ENCODE measurements around the gene SLC24A3. TPM values are rescaled to one million over a fixed set of nuclear protein-coding genes. Genes with fewer than 3 reads are reported as not detected.

Gene SLC24A3
- total and polyA plus RNA-seq, 2 experiments from 2014 or later: not detected

GRCh38 chr20:19244291-19244690, 31.8 kb downstream of the SLC24A3 start:
- Histone ChIP-seq H4K20me1 (ENCODE audit: insufficient read depth) (no peaks in the 10 kb centered on the region), H3K9me3 (ENCODE audit: low read depth) (no peaks in the 10 kb centered on the region), H3F3A (ENCODE audit: insufficient read depth) (no peaks in the 10 kb centered on the region), H3K27me3 (replicated peaks; ENCODE audit: insufficient read depth) (no peaks in the 10 kb centered on the region), H3K9ac (no peak overlapping the region), H3K79me2 (ENCODE audit: insufficient read depth) (no peaks in the 10 kb centered on the region), H3K4me1 (ENCODE audit: insufficient read depth) (no peaks in the 10 kb centered on the region), H3K4me2 (ENCODE audit: unreplicated experiment) (no peak overlapping the region), H3K9me2 (ENCODE audit: insufficient read depth) (no peaks in the 10 kb centered on the region), H3K36me3 (ENCODE audit: low read depth) (no peaks in the 10 kb centered on the region), H2AFZ (no peak overlapping the region), H3K4me3 (no peak overlapping the region), H3K27ac (no peak overlapping the region)
- TF ChIP-seq EZH2 (IDR thresholded peaks at IDR 0.05; ENCODE audit: insufficient read depth, poor library complexity, severe bottlenecking) (no peak), EZH2phosphoT487 (IDR thresholded peaks at IDR 0.05; ENCODE audit: insufficient read depth, low read depth) (no peak)
- in situ Hi-C loops (cut with MboI): no loop called here
- DNase-seq: no peak
- 70% methylated on average over 8 of the region's 8 CpGs for WGBS, 2 experiments (ENCODE audit: low coverage in 1 of 2, low lambda C conversion rate in 2 of 2, missing lambda C conversion rate in 2 of 2)

GRCh38 chr20:19249106-19249879, 36.9 kb downstream of the SLC24A3 start:
- Histone ChIP-seq H3F3A (ENCODE audit: insufficient read depth) (no peaks in the 10 kb centered on the region), H3K79me2 (ENCODE audit: insufficient read depth) (no peaks in the 10 kb centered on the region), H3K4me1 (ENCODE audit: insufficient read depth) (no peaks in the 10 kb centered on the region), H3K4me2 (ENCODE audit: unreplicated experiment) (no peak overlapping the region), H3K27me3 (replicated peaks; ENCODE audit: insufficient read depth) (no peaks in the 10 kb centered on the region), H3K9me2 (ENCODE audit: insufficient read depth) (no peaks in the 10 kb centered on the region), H3K36me3 (ENCODE audit: low read depth) (no peaks in the 10 kb centered on the region), H3K9me3 (ENCODE audit: low read depth) (no peaks in the 10 kb centered on the region), H3K27ac (no peak overlapping the region), H2AFZ (no peak overlapping the region), H3K9ac (no peak overlapping the region), H3K4me3 (no peak overlapping the region), H4K20me1 (ENCODE audit: insufficient read depth) (no peaks in the 10 kb centered on the region)
- 71 to 72% methylated on average over 6 of the region's 6 CpGs for WGBS, 2 experiments (ENCODE audit: low coverage in 1 of 2, low lambda C conversion rate in 2 of 2, missing lambda C conversion rate in 2 of 2)
- in situ Hi-C loops (cut with MboI): no loop called here
- no peak for TF ChIP-seq EZH2phosphoT487 (IDR thresholded peaks at IDR 0.05; ENCODE audit: insufficient read depth, low read depth)
- TF ChIP-seq EZH2 (IDR thresholded peaks at IDR 0.05; ENCODE audit: insufficient read depth, poor library complexity, severe bottlenecking): no peak
- peak; percentile 20 for DNase-seq

GRCh38 chr20:19250346-19250745, 37.9 kb downstream of the SLC24A3 start:
- Histone ChIP-seq H3K4me1 (ENCODE audit: insufficient read depth) (no peaks in the 10 kb centered on the region), H3K36me3 (ENCODE audit: low read depth) (no peaks in the 10 kb centered on the region), H3K4me3 (no peak overlapping the region), H3K9me3 (ENCODE audit: low read depth) (no peaks in the 10 kb centered on the region), H3K27ac (no peak overlapping the region), H3K27me3 (replicated peaks; ENCODE audit: insufficient read depth) (no peaks in the 10 kb centered on the region), H2AFZ (no peak overlapping the region), H3K4me2 (ENCODE audit: unreplicated experiment) (no peak overlapping the region), H3K9me2 (ENCODE audit: insufficient read depth) (no peaks in the 10 kb centered on the region), H4K20me1 (ENCODE audit: insufficient read depth) (no peaks in the 10 kb centered on the region), H3F3A (ENCODE audit: insufficient read depth) (no peaks in the 10 kb centered on the region), H3K9ac (no peak overlapping the region), H3K79me2 (ENCODE audit: insufficient read depth) (no peaks in the 10 kb centered on the region)
- TF ChIP-seq EZH2 (IDR thresholded peaks at IDR 0.05; ENCODE audit: insufficient read depth, poor library complexity, severe bottlenecking) (no peak), EZH2phosphoT487 (IDR thresholded peaks at IDR 0.05; ENCODE audit: insufficient read depth, low read depth) (no peak)
- in situ Hi-C loops (cut with MboI): no loop called here
- no peak for DNase-seq

GRCh38 chr20:19251506-19251905, 39.1 kb downstream of the SLC24A3 start:
- 63 to 73% methylated on average over 4 of the region's 4 CpGs for WGBS, 2 experiments (ENCODE audit: low coverage in 1 of 2, low lambda C conversion rate in 2 of 2, missing lambda C conversion rate in 2 of 2)
- H3K27me3 ChIP-seq (replicated peaks; ENCODE audit: insufficient read depth): no peaks in the 10 kb centered on the region
- in situ Hi-C loops (cut with MboI): no loop called here
- H3K27ac ChIP-seq: no peak overlapping the region
- no peaks in the 10 kb centered on the region for H3K79me2 ChIP-seq (ENCODE audit: insufficient read depth)
- no peaks in the 10 kb centered on the region for H3K4me1 ChIP-seq (ENCODE audit: insufficient read depth)
- no peak overlapping the region for H2AFZ ChIP-seq
- no peak for TF ChIP-seq EZH2phosphoT487 (IDR thresholded peaks at IDR 0.05; ENCODE audit: insufficient read depth, low read depth)
- TF ChIP-seq EZH2 (IDR thresholded peaks at IDR 0.05; ENCODE audit: insufficient read depth, poor library complexity, severe bottlenecking): no peak
- DNase-seq: no peak
- H3K36me3 ChIP-seq (ENCODE audit: low read depth): no peaks in the 10 kb centered on the region
- no peaks in the 10 kb centered on the region for H4K20me1 ChIP-seq (ENCODE audit: insufficient read depth)
- no peaks in the 10 kb centered on the region for H3K9me3 ChIP-seq (ENCODE audit: low read depth)
- H3F3A ChIP-seq (ENCODE audit: insufficient read depth): no peaks in the 10 kb centered on the region
- H3K9me2 ChIP-seq (ENCODE audit: insufficient read depth): no peaks in the 10 kb centered on the region
- no peak overlapping the region for H3K4me2 ChIP-seq (ENCODE audit: unreplicated experiment)
- no peak overlapping the region for H3K4me3 ChIP-seq
- H3K9ac ChIP-seq: no peak overlapping the region
